ENCODE results near the gene MIGA1. TPM values are rescaled to one million over a fixed set of nuclear protein-coding genes. Genes with fewer than 3 reads are reported as not detected.
A peak's percentile ranks its signal among the peaks of the same experiment; 100 is the strongest.

MIGA1 gene
- total and polyA plus RNA-seq, 2 of the 4 experiments (the other 2 are of a cell fraction), result 5.7 to 16.3 TPM

DNA sequence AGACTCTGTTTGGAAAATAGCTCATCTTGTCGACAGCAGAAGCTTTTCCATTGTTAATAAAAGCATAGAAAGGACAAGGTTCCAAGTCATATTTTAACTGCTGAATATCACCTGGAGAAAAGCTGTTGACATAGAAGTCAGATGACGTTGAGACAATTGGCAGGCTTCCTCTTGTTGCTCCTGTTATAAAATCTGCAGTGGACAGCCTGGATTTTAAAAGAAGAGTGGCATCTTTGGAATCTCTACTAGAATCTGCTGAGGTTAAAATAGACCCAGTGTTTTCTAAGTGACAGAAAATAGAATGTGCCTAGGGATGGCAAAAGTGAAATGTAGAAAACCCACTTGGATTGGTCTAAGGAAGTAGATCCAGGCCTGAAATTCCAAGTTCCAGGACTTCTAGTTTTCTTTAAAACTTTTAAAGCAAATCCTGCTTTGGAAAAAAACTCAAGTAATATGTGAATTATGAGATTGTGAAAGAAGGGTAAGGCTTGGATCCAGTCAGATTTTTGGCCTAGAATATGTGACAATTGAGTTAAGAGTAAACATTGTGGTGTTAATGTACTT is 55.4 kb downstream of the MIGA1 start (continued):
- TF ChIP-seq NFE2L2 (IDR thresholded peaks at IDR 0.05; ENCODE audit: low read depth, low read length), result no peak

DNA sequence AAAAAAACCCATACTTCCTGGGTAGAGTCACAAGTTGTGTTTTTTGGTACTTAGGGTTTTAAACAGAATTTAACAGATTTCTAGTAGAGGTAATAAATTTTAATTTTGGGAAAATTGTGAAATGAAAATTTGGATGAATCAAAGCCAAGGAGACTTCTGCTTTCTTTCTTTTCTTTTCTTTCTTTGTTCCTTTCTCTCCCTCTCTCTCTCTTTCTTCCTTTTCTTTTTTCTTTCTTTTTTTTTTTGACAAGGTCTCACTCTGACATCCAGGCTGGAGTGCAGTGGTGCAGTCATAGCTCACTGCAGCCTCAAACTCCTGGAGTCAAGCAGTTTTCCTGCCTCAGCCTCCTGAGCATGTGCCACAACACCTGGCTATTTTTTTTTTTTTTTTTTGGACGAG is 62.1 kb downstream of the MIGA1 start:
- H2BK15ac ChIP-seq (ENCODE audit: low read depth, low read length), result no peak overlapping the region; the same call in 2 of the 3 replicates
- no peak overlapping the region for H2AFZ ChIP-seq (replicated peaks; ENCODE audit: low read length, poor library complexity)
- no peak overlapping the region for H2BK20ac ChIP-seq (ENCODE audit: low read depth, low read length)
- no peak overlapping the region for H2BK120ac ChIP-seq (ENCODE audit: low read depth, low read length)
- H4K20me1 ChIP-seq (ENCODE audit: insufficient read depth, low read length), result no peaks in the 10 kb centered on the region
- H2AK5ac ChIP-seq (ENCODE audit: low read depth, low read length), result no peak overlapping the region
- no peak overlapping the region for H3K27ac ChIP-seq (ENCODE audit: insufficient read depth, low read length)
- peaks cover 11 to 14% of the 10 kb centered on the region in 2 experiments for H3K79me1 ChIP-seq (ENCODE audit: low read depth in 1 of 2, low read length in 2 of 2)
- no peak for TF ChIP-seq FOS (IDR thresholded peaks at IDR 0.05; ENCODE audit: low read depth, low read length)
- TF ChIP-seq, protein P1, sequence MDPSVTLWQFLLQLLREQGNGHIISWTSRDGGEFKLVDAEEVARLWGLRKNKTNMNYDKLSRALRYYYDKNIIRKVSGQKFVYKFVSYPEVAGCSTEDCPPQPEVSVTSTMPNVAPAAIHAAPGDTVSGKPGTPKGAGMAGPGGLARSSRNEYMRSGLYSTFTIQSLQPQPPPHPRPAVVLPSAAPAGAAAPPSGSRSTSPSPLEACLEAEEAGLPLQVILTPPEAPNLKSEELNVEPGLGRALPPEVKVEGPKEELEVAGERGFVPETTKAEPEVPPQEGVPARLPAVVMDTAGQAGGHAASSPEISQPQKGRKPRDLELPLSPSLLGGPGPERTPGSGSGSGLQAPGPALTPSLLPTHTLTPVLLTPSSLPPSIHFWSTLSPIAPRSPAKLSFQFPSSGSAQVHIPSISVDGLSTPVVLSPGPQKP (IDR thresholded peaks at IDR 0.05; ENCODE audit: borderline replicate concordance, low read depth, low read length), result no peak
- TF ChIP-seq MXI1 (IDR thresholded peaks at IDR 0.05; ENCODE audit: borderline replicate concordance, low read depth, low read length), result no peak
- TF ChIP-seq CEBPB (IDR thresholded peaks at IDR 0.05; ENCODE audit: low read depth, low read length), result no peak
- no peak for TF ChIP-seq MAFK (IDR thresholded peaks at IDR 0.05; ENCODE audit: low read depth, low read length)
- TF ChIP-seq, protein P2, sequence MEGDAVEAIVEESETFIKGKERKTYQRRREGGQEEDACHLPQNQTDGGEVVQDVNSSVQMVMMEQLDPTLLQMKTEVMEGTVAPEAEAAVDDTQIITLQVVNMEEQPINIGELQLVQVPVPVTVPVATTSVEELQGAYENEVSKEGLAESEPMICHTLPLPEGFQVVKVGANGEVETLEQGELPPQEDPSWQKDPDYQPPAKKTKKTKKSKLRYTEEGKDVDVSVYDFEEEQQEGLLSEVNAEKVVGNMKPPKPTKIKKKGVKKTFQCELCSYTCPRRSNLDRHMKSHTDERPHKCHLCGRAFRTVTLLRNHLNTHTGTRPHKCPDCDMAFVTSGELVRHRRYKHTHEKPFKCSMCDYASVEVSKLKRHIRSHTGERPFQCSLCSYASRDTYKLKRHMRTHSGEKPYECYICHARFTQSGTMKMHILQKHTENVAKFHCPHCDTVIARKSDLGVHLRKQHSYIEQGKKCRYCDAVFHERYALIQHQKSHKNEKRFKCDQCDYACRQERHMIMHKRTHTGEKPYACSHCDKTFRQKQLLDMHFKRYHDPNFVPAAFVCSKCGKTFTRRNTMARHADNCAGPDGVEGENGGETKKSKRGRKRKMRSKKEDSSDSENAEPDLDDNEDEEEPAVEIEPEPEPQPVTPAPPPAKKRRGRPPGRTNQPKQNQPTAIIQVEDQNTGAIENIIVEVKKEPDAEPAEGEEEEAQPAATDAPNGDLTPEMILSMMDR (conservative IDR thresholded peaks at IDR 0.05; ENCODE audit: low read depth, low read length), result no peak
- TF ChIP-seq BHLHE40 (IDR thresholded peaks at IDR 0.05; ENCODE audit: low read depth, low read length), result no peak
- TF ChIP-seq NFE2L2 (IDR thresholded peaks at IDR 0.05; ENCODE audit: low read depth, low read length), result no peak
- TF ChIP-seq CHD1 (IDR thresholded peaks at IDR 0.05; ENCODE audit: low read depth, low read length), result no peak
- no peak for TF ChIP-seq POLR2A (IDR thresholded peaks at IDR 0.05; ENCODE audit: low read depth, low read length)
- TF ChIP-seq RCOR1 (IDR thresholded peaks at IDR 0.05; ENCODE audit: insufficient replicate concordance, low read length), result no peak
- TF ChIP-seq RFX5 (IDR thresholded peaks at IDR 0.05; ENCODE audit: low read depth, low read length), result no peak
- no peak for TF ChIP-seq SMC3 (IDR thresholded peaks at IDR 0.05; ENCODE audit: low read depth, low read length)
- no peak for TF ChIP-seq MAZ (IDR thresholded peaks at IDR 0.05; ENCODE audit: borderline replicate concordance, low read depth, low read length)
- H3K56ac ChIP-seq (ENCODE audit: extremely low read depth, insufficient read depth, low read length), result no peak overlapping the region
- ChIA-PET POLR2A (ENCODE audit: unreplicated experiment) (no interaction called here), CTCF (no interaction called here)
- no peak overlapping the region for H4K5ac ChIP-seq (ENCODE audit: low read depth, low read length)
- H3K4me3 ChIP-seq (ENCODE audit: insufficient read depth, low read depth, low read length), result no peak overlapping the region
- H3K4me1 ChIP-seq (ENCODE audit: control insufficient read depth, insufficient read depth, low read length), result no peaks in the 10 kb centered on the region
- WGBS, 2 experiments (ENCODE audit: extremely low coverage in 2 of 2, insufficient read length in 1 of 2), result no CpG with 5 or more reads among the region's 1 CpG
- DNase-seq, result no peak
- no peak overlapping the region; the same call in 1 of the 2 replicates for H3K14ac ChIP-seq (replicated peaks; ENCODE audit: low read depth, low read length)
- no peak overlapping the region for H2BK5ac ChIP-seq (ENCODE audit: low read depth, low read length, poor library complexity, severe bottlenecking)
- no peak overlapping the region for H3K9ac ChIP-seq (ENCODE audit: low read depth, low read length)
- ATAC-seq (ENCODE audit: low read depth), result no peak
- H3K9me3 ChIP-seq (ENCODE audit: control insufficient read depth, insufficient read depth, low read length), result no peaks in the 10 kb centered on the region
- no peak overlapping the region for H4K91ac ChIP-seq (ENCODE audit: insufficient read depth, low read depth, low read length)
- no peaks in the 10 kb centered on the region for H3K27me3 ChIP-seq (ENCODE audit: control insufficient read depth, insufficient read depth, low read length)
- no peak overlapping the region for H4K8ac ChIP-seq (ENCODE audit: low read depth in 2 of 2, low read length in 2 of 2)
- dilution Hi-C loops (cut with HindIII; ENCODE audit: low sequenced_read_pairs, unreplicated experiment), result no loop called here
- H3K9me1 ChIP-seq (ENCODE audit: insufficient read depth, low read length), result no peaks in the 10 kb centered on the region
- no TSS peak for BruUV-seq (replicated peaks)
- H3K23ac ChIP-seq (ENCODE audit: low read depth, low read length), result 0 out of 2 replicates have a peak overlapping the region, but pooled peaks have one; percentile 15
- no peak overlapping the region for H3K18ac ChIP-seq (ENCODE audit: low read depth, low read length)
- in situ Hi-C loops (cut with MboI; ENCODE audit: low sequenced_read_pairs), result no loop called here
- intact Hi-C loops (cut with micrococcal nuclease), result no loop called here
- H3K4ac ChIP-seq (ENCODE audit: low read depth, low read length), result no peak overlapping the region
- H3K4me2 ChIP-seq (ENCODE audit: low read depth, low read length), result no peak overlapping the region
- H3K36me3 ChIP-seq (ENCODE audit: control insufficient read depth, insufficient read depth, low read length), result peaks cover 5% of the 10 kb centered on the region
- H2AK9ac ChIP-seq (replicated peaks; ENCODE audit: low read depth, low read length, poor library complexity), result no peak overlapping the region

Measured in IMR-90 (cell line).